Epithelial cell of proximal tubule (primary cell): Measurements from ENCODE around the gene KCNJ10. TPM values are rescaled to one million over a fixed set of nuclear protein-coding genes. Genes with fewer than 3 reads are reported as not detected.

Experiments used
- DNase-seq: peaks from one replicate; pipeline ENCODE4 v3.0.0-alpha.2; 2011; ENCODE audit warnings: low read depth
- H3K4me3 ChIP-seq: 2 replicates; pipeline ENCODE4 v1.5.1; 2011; ENCODE audit warnings: low read depth, mild to moderate bottlenecking, low read length
- CTCF ChIP-seq: conservative IDR thresholded peaks from 2 replicates; pipeline ENCODE4 v1.5.1; 2012; ENCODE audit warnings: low read depth, mild to moderate bottlenecking, low read length
- total RNA-seq: library from RNA; depleted of rRNA; stranded (reverse); fragments of >200 nt; gene quantifications from 2 replicates; pipeline ENCODE4 v1.2.3, GENCODE V29; 2015

KCNJ10 gene
- total RNA-seq, 1 donor from 2014 or later, result not detected

- DNase-seq, result no peak
- H3K4me3 ChIP-seq, result no peak overlapping the region
- TF ChIP-seq CTCF, result no peak
These were observed 21.6 kb downstream of the KCNJ10 start for GRCh38 chr1:160048335-160048734.

GRCh38 chr1:160047111-160047991 lies 22.6 kb downstream of the KCNJ10 start:
- H3K4me3 ChIP-seq, result no peak overlapping the region
- DNase-seq, result no peak
- TF ChIP-seq CTCF, result no peak

- DNase-seq, result no peak
- TF ChIP-seq CTCF, result peak; percentile 73
- H3K4me3 ChIP-seq, result no peak overlapping the region
These were observed 23.4 kb downstream of the KCNJ10 start for GRCh38 chr1:160046494-160047110.

GRCh38 chr1:160045653-160046052 lies 24.3 kb downstream of the KCNJ10 start:
- DNase-seq, result no peak
- no peak for TF ChIP-seq CTCF
- no peak overlapping the region for H3K4me3 ChIP-seq

GRCh38 chr1:160043543-160043942 lies 26.4 kb downstream of the KCNJ10 start:
- TF ChIP-seq CTCF, result no peak
- no peak overlapping the region for H3K4me3 ChIP-seq
- no peak for DNase-seq

- no peak for TF ChIP-seq CTCF
- H3K4me3 ChIP-seq, result no peak overlapping the region
- DNase-seq, result no peak
These were observed 29.5 kb downstream of the KCNJ10 start for GRCh38 chr1:160040476-160040875.
